GM19238 (cell line): ENCODE data around the gene SLC25A51.

Experiments used
- DNase-seq: peaks from one replicate; pipeline ENCODE4 v3.0.0; 2011; ENCODE audit warnings: low spot score; ENCODE audit not compliant: insufficient read length

Gene SLC25A51

DNA sequence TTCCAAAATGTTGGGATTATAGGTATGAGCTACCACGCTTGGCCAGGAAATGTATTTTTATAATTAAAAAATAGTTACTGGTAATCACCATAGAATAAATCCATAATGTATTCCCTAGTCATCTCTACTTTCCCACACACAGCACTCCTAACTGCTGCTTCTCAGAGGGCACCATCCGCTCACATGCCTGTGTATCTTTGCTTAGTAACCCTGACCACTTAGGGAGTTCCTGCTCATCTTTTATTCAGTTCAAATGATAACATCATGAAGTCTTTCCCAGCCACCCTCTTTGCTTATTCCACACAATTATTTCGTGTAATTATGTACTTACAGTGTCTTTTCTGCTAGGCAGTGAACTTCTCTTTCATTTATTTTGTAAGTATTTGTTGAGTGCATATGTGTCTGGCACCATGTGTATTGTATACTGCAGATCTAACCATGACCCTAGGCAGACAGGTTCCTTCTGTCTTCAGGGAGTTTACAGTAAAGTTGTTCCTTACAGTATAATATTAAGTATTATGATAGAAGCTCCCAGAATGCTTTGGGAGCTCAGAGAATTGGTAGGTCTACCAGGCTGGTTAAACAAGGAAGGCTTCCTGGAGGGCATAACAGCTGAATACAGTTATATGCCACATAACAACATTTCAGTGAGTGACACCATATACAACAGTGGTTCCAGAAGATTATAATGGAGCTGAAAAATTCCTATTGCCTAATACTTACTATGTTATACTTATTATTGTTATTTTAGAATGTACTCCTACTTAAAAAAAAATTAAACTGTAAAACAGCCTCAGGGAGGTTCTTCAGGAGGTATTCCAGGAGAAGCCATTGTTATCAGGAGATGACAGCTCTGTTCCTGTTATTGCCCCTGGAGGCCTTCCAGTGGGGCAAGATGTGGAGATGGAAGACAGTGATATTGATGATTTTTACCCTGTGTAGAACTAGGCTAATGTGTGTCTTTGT is 64.1 kb downstream of the SLC25A51 start:
- DNase-seq, result no peak
